Kidney (tissue), 14 donors: Measurements from ENCODE around the gene ASIC5. TPM values are rescaled to one million over a fixed set of nuclear protein-coding genes. Genes with fewer than 3 reads are reported as not detected.

Experiments
- DNase-seq, 5 donors: peaks; one replicate each; pipeline ENCODE4 v3.0.0-alpha.2; 2013 to 2020
- FAIRE-seq: peaks from 2 replicates; lab custom pipeline; 2012; peaks lifted over from hg19 to GRCh38; lab: Jason Lieb, UNC
- H3K27ac ChIP-seq, 2 donors: one replicate each; pipeline ENCODE4 v1.7.0; 2013; ENCODE audit warnings: low read depth in 2 of 2, low read length in 2 of 2, inconsistent platforms in 1 of 2
- H3K27me3 ChIP-seq: one replicate; pipeline ENCODE4 v1.7.1; 2013; ENCODE audit warnings: low read length, inconsistent platforms; ENCODE audit not compliant: control insufficient read depth, insufficient read depth
- H3K36me3 ChIP-seq, 3 donors: one replicate each; pipeline versions ENCODE4 v1.7.0 to v1.7.1; 2013; ENCODE audit warnings: low read length in 3 of 3, control low read depth in 1 of 3, inconsistent platforms in 1 of 3; ENCODE audit not compliant: insufficient read depth in 3 of 3, control insufficient read depth in 2 of 3
- H3K4me1 ChIP-seq, 3 donors: one replicate each; pipeline versions ENCODE4 v1.7.0 to v1.7.1; 2013; ENCODE audit warnings: low read length in 3 of 3, inconsistent platforms in 1 of 3, low read depth in 1 of 3; ENCODE audit not compliant: control insufficient read depth in 2 of 3, insufficient read depth in 2 of 3
- H3K4me3 ChIP-seq, 3 donors: one replicate each; pipeline versions ENCODE4 v1.7.0 to v1.8.1; 2013; ENCODE audit warnings: low read length in 3 of 3, control low read depth in 1 of 3, inconsistent platforms in 1 of 3
- H3K9ac ChIP-seq, 3 donors: one replicate each; pipeline versions ENCODE4 v1.7.0 to v1.7.1; 2013; ENCODE audit warnings: low read length in 3 of 3, control low read depth in 1 of 3, inconsistent platforms in 1 of 3
- H3K9me3 ChIP-seq, 3 donors: one replicate each; pipeline versions ENCODE4 v1.7.0 to v1.7.1; 2013; ENCODE audit warnings: low read length in 3 of 3, control low read depth in 1 of 3, inconsistent platforms in 1 of 3; ENCODE audit not compliant: control insufficient read depth in 2 of 3, insufficient read depth in 1 of 3
- intact Hi-C: fragments of 100-400 bp; cut with DNase I; formaldehyde crosslinking; loops from one replicate; pipeline ENCODE4 v1.11.1; 2022
- polyA plus RNA-seq: library from polyadenylated mRNA; stranded (reverse); fragments of 350-450 nt; fragmentation: Illumina TruSeq; extraction: RNeasy Lipid Tissue Mini Kit (QIAGEN cat#74804); gene quantifications from one replicate; pipeline ENCODE4 v1.2.3, GENCODE V29; 2014; ENCODE audit warnings: low read depth, low replicate concordance; ENCODE audit not compliant: insufficient read depth
- total RNA-seq: library from RNA; stranded (reverse); fragmentation: NEBNext Ultra II Directional; extraction: Animal tissue kit (Norgen Biotek cat#: 25700); gene quantifications from one replicate; pipeline ENCODE4 v1.2.1, GENCODE V29; 2021
- TF ChIP-seq, protein P1 (sequence below): IDR thresholded peaks from 3 replicates; pipeline ENCODE4 v1.5.1; 2012; ENCODE audit warnings: mild to moderate bottlenecking, moderate library complexity, borderline replicate concordance; ENCODE audit not compliant: insufficient read depth; ENCODE audit errors: extremely low read depth
- donor health status: control.
- donor health status: control.
- donor health status: control.
- donor health status: control.
- donor health status: control.
- donor health status: DM: yes; HTN: yes; CAD: no.
- donor health status: Normal renal cell carcinoma (clear cell type).

ASIC5 gene
- total and polyA plus RNA-seq, 2 donors from 2014 or later, result not detected

DNA sequence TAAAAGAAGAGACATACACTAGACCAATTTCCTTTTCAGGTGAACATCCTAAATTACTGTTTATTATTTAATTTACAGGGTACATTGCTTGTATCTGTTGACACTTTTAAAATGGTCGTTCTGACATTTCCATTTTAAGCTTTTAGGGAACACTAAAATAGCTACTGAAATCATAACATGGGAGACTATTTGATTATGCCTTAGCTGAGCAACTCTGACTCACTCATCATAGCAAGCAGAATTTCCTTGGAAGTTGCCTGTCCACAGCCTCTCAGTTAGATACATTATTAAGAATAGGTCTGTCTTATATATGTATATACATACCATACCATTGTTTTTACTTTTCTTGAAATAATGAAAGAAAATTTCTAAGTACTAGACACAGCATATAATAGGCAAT is 85.3 kb downstream of the ASIC5 start:
- TF ChIP-seq, protein P1, sequence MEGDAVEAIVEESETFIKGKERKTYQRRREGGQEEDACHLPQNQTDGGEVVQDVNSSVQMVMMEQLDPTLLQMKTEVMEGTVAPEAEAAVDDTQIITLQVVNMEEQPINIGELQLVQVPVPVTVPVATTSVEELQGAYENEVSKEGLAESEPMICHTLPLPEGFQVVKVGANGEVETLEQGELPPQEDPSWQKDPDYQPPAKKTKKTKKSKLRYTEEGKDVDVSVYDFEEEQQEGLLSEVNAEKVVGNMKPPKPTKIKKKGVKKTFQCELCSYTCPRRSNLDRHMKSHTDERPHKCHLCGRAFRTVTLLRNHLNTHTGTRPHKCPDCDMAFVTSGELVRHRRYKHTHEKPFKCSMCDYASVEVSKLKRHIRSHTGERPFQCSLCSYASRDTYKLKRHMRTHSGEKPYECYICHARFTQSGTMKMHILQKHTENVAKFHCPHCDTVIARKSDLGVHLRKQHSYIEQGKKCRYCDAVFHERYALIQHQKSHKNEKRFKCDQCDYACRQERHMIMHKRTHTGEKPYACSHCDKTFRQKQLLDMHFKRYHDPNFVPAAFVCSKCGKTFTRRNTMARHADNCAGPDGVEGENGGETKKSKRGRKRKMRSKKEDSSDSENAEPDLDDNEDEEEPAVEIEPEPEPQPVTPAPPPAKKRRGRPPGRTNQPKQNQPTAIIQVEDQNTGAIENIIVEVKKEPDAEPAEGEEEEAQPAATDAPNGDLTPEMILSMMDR, result no peak
- Histone ChIP-seq H3K4me3 (no peak overlapping the region), H3K36me3 (peaks cover 0 to 2% (median 0%) of the 10 kb centered on the region in 3 donors), H3K9ac (no peak overlapping the region), H3K27ac (no peak overlapping the region), H3K9me3 (no peaks in the 10 kb centered on the region), H3K27me3 (no peaks in the 10 kb centered on the region), H3K4me1 (peaks cover 0 to under 1% (median 0%) of the 10 kb centered on the region in 3 donors)
- intact Hi-C loops, result no loop called here
- no peak for DNase-seq
- FAIRE-seq, result no peak

Other genes with a start within 250 kb of the ASIC5 start
- 64.6 TPM for gene GUCY1A1, start 199.4 kb downstream of the ASIC5 start, total RNA-seq
- 6.9 TPM for gene GUCY1A1, start 199.4 kb downstream of the ASIC5 start, polyA plus RNA-seq
- 24.7 TPM for gene GUCY1B1, start 107.3 kb downstream of the ASIC5 start, total RNA-seq
- gene GUCY1B1, start 107.3 kb downstream of the ASIC5 start, polyA plus RNA-seq, result 13.2 TPM
- gene TDO2, start 37.4 kb upstream of the ASIC5 start, total RNA-seq, result 1.3 TPM
- 0.41 TPM for gene TDO2, start 37.4 kb upstream of the ASIC5 start, polyA plus RNA-seq
- 40.3 TPM for gene CTSO, start 87.6 kb upstream of the ASIC5 start, total RNA-seq
- 22.9 TPM for gene CTSO, start 87.6 kb upstream of the ASIC5 start, polyA plus RNA-seq